GM21515 (cell line): Measurements from ENCODE around the gene MID1.
"Not testable (repeated sequence)": the region's sequence is repeated elsewhere in the genome, so short reads cannot be mapped to it uniquely, and the experiment has no call there.

ENCODE experiments used
- ATAC-seq: cut with Tn5 transposase; IDR thresholded peaks from one replicate; pipeline ENCODE4 v1.9.1; 2021; ENCODE audit not compliant: unreplicated experiment

The MID1 gene

DNA sequence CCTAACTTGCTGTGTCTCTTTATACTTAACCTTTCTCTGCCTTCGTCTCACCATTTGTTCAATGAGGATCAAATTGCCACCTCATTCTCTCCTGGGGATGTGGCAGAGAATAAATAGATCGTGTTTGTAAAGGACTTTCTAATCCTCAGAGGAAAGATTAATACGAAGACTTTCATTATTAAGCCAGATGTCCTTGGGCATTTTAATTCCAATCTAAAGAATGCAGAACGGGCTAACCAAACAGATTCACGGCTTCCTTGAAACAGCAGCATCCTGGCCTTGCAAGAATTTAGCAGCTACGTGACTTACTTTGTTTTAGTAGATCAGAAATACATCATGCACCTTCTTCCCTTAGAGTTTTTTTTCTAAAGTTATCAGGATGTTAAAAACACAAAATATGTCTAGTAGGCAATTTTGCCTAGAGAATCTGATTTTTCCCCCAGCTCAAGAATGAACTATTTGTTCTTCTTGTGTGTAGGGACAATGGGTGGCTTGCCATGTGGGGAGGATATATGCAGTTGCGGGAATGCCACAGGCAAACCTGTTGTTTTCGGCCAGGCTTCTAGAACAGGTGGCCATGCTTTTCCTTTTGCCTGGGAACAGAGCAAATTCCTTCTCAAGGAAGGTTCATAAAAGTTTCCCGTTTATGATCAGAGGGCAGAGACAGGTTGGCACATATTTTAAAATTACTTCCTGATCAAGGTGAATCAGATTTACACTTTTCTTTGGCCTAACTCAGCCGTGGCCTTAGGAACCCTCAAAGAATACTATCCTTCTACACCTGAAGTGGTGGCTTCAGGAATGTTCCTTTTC lies 3.0 kb downstream of the MID1 start:
- ATAC-seq, result no peak

- no peak for ATAC-seq
Observed at GRCh38 chrX:10615931-10616774, 4.2 kb downstream of the MID1 start.

DNA sequence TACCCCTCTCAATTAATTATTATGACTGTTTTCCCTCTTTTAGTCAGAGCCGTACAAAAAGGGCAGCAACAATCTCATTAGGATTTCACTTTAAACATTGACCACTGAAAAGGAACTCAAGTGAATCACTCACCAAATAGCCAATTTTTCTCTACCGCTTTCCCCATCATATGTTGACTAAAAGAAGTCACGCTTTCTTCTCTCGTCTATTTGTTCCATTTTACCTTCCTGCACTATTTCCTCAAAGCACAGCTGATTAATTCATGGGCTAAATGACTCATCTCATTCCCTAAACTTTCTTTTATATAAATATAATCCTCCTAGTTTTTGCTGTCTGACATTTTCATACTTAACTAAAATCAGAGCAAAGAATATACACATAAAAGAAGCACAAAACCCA lies 8.2 kb downstream of the MID1 start:
- ATAC-seq, result no peak

DNA sequence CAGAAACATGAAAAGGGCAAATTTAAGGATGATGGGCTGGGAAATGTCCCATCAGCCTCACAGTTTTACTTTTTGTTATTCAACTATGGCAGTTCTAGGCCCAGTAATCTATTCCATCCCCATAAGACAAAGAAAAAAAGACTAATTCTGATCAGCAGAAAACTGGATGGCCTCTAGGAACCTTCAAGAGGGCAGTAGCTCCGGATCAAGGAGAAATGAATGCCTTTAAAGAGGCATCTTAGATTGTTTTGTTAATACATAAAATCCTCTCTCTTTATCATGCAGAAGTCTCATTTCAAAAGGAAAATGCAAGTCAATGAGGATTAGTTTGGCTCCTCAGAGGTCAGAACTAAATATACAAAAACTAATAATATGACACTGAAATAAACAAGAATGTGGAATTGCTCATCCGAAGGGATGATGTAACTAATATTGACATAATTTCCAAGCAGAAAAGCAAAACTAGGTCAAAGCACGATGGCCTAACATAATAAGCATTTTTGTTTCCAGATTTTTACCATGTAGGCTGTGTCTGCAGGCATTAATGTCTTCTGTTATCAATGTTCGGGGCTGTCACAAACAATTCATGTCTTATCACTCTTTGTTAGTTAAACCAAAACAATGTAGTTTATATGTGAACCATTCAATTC lies 8.8 kb downstream of the MID1 start:
- no peak for ATAC-seq

DNA sequence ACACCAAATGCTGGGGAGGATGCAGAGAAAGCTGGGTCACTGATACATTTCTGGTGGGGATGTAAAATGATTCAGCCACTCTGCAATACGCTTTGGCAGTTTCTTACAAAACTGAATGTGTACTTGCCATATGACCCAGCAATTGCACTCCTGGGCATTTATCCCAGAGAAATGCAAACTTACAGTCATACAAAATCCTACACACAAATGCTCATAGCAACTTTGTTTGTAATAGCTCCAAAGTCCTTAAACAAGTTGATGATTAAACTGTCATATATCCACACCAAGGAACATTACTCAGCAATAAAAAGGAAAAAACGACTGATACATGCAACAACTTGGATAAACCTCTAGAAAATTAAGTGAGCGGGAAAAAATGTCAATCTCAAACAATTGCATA lies 12.3 kb downstream of the MID1 start:
- ATAC-seq, result no peak

DNA sequence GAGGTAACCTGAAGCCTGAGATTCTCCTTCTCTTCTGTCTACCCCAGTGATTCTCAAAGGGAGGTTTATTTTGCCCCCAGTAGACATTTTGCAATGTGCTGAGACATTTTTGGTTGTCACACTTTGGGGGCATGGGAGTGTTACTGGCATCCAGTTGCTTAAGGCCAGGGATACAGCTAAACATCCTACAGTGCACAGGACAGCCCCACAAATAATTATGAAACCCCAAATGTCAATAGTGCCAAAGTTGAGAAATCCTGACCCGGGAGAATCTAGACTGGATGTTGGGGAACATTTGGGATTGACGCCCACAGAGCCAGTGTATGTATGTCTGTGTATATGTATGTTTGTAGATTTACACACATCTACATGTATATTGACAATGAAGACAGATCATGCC lies 13.2 kb downstream of the MID1 start:
- ATAC-seq, result no peak

DNA sequence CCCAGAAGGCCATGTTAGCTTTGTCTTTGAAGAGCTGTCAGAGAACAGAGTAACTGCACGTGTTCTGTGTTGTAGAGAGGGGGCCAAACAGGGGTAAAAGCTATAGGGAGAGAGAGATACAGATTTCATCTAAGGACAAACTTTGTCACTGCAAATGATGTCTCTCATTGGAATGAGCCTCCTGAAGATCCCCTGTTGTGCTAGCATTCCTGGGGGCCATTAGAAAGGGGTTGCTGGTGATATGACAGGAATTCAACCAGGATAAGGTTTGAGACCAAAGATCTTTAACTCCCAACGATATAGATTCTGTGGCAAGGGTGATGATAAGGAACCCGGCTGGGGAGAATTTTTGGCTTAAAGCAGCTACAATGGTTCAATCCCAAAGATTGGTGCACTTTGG lies 16.8 kb downstream of the MID1 start:
- ATAC-seq, result no peak

GRCh38 chrX:10602646-10603045 lies 17.7 kb downstream of the MID1 start:
- no peak for ATAC-seq

GRCh38 chrX:10600479-10600878 lies 19.9 kb downstream of the MID1 start:
- no peak for ATAC-seq

- ATAC-seq, result no peak
Observed at GRCh38 chrX:10598540-10598939, 21.8 kb downstream of the MID1 start.

GRCh38 chrX:10597871-10598270 lies 22.5 kb downstream of the MID1 start:
- no peak for ATAC-seq

- no peak for ATAC-seq
Observed at GRCh38 chrX:10591363-10592335, 28.7 kb downstream of the MID1 start.

DNA sequence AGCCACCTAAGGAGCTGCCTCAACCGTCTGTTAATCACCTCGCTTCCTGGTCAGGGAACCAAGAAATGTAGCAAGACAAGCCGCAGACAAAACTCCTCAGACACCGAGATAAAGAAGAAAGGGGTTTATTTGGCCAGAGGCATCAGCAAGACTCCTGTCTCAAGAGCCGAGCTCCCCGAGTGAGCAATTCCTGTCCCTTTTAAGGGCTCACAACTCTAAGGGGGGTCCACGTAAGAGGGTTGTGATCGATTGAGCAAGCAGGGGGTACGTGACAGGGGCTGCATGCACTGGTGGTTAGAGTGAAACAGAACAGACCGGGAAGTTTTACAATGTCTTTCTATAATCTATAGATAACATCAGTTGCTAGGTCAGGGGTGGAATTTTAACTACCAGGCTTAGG lies 30.6 kb downstream of the MID1 start:
- ATAC-seq, result not testable (repeated sequence)

- ATAC-seq, result no peak
Observed at GRCh38 chrX:10589098-10589497, 31.3 kb downstream of the MID1 start.

DNA sequence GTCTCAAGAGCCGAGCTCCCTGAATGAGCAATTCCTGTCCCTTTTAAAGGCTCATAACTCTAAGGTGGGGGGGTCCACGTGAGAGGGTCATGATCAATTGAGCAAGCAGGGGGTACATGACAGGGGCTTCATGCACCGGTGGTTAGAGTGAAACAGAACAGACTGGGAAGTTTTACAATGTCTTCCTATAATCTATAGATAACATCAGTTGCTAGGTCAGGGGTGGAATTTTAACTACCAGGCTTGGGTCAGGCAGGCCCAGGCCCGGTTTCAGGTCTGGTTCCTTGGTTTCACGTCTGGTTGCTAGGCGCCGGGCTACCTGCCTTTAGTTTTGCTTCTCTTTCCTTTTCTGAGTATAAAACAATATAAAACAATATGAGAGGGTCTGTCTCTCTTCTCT lies 35.5 kb downstream of the MID1 start:
- not testable (repeated sequence) for ATAC-seq

GRCh38 chrX:10582945-10583344 lies 37.4 kb downstream of the MID1 start:
- ATAC-seq, result no peak

DNA sequence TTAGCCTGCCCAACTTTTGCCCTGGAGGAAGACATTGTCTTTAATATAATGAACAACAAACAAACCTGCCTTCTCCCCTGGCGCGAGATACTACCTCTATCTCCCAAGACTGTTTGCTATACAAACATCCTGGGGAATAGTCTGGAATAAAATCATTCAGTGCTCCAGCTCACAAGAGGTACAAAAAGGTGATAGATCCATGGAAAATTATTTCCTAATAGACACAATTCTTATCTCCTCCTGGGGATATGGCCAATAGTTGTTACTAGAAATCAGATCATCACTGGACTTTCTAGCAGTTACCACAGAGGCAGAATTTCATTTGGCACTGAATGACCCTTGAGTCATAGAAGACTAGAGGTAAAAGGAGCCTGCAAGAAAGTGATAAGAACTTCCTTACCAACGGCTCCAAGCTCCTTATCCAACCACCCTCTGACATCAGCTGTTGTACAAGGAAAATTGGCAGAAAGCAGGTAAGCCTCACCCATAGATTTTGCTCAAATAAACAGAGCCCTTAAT lies 38.1 kb downstream of the MID1 start:
- no peak for ATAC-seq

DNA sequence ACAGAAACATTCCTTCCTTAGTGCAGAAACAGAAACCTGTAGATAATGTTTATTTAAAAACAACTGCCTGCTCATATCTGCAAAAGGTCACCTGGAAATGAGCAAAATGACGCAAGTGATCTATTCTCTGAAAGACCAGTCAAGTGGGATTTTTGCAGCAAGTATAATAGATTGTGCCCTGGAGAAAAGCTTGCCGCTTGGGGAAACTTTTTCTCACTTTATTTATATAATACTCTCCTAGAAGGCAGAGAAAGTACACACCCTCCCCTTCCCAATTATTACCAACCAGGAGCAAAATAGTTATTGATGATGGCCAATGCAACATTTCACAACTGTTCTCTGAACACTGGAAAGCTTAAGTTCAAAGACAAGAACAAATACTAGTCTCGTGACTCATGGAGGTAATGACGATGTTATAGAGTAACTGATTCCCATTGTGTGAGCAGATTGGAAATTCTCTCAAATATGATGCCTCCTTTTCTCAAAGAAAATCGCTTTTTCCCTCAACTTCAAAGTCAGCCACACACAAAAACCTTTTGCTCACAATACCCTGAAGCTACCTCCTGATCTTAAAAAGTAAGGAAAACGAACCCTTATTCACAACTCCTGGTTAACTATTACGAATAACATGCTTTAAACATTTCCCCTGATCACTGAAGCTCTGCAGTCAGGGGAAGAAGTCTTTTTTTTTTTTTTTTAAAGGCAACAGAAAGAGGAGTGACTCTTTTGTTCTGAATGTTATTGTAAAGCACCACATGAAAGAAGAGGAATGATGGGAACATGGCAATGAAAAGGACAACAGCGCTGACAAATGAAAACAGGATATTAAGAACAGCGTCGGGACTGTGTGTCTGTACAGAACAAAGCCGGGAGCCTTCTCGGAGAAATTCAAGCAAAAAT lies 41.0 kb downstream of the MID1 start:
- ATAC-seq, result no peak

DNA sequence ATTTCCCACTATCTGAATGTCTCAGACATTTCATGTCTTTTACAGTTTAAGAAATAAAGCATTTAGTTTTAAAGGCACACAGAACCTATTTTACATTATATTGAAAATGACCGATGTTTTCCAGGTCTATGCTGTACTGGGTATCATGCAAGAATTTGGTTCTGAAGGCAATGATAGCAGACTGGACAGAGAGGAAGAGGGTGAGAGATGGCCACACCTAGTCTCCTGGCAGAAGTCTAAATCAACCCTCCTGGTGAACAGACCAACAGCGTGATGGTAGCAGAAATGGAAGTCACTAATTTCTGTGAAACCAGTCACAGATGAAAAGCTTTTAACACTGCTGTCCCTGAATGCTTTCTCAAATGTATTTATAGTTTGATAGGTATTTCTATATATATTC lies 41.9 kb downstream of the MID1 start:
- ATAC-seq, result no peak
